RCC 7860 (cell line): ENCODE results near the gene RNF112.
A peak's percentile ranks its signal among the peaks of the same experiment; 100 is the strongest.
"Not testable (repeated sequence)": the region's sequence is repeated elsewhere in the genome, so short reads cannot be mapped to it uniquely, and the experiment has no call there.

Source experiments
- DNase-seq: peaks from one replicate; pipeline ENCODE4 v3.0.0-alpha.2; 2015; ENCODE audit warnings: low spot score
- FAIRE-seq: peaks from 2 replicates; lab custom pipeline; 2012; peaks lifted over from hg19 to GRCh38; lab: Jason Lieb, UNC

Gene RNF112

DNA sequence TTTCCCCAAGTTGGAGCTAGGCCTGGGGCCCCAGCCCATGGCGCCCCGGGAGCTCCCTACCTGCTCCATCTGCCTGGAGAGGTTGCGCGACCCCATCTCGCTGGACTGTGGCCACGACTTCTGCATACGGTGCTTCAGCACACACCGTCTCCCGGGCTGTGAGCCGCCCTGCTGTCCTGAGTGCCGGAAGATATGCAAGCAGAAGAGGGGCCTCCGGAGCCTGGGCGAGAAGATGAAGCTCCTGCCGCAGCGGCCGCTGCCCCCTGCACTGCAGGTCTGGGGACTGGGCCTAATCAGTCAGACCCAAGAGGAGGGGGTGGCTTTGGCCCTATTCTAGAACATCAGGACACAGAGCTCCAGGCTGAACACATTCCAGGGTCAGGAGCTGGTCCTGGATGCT, 1.5 kb downstream of the RNF112 start:
- DNase-seq (no peak), FAIRE-seq (no peak)

DNA sequence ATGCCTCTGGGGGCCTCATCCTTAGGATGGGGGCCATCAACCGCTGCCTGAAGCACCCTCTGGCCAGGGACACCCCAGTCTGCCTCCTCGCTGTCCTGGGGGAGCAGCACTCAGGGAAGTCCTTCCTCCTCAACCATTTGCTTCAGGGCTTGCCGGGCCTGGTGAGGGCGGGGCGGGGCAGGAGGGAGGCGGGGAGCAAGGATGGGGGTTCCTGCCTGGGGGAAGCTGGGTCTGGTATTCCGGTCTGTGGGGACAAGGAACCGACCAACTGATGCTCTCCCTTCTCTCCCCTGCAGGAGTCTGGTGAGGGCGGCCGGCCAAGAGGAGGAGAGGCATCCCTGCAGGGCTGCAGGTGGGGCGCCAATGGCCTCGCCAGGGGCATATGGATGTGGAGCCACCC, 2.0 kb downstream of the RNF112 start:
- FAIRE-seq (no peak), DNase-seq (no peak)

DNA sequence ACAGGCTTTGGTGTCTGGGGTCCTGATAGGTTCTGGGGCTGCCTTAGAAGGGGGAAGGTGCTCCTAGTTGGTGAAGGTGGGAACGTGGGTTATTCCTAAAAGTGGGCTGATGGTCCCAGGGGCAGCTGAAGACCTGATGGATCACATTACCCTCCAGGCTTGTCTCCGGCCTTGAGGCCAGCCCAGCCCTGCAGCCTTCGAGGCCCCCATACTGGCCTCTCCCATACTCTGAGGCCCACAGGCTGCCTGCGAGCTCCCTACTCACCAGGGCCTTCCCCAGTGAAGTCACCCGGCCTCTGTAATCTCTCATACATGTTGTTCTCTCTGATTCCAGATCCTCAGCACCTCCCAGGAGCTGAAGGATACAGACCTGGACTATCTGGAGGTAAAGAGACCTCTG, 2.7 kb downstream of the RNF112 start:
- FAIRE-seq (no peak), DNase-seq (no peak)

DNA sequence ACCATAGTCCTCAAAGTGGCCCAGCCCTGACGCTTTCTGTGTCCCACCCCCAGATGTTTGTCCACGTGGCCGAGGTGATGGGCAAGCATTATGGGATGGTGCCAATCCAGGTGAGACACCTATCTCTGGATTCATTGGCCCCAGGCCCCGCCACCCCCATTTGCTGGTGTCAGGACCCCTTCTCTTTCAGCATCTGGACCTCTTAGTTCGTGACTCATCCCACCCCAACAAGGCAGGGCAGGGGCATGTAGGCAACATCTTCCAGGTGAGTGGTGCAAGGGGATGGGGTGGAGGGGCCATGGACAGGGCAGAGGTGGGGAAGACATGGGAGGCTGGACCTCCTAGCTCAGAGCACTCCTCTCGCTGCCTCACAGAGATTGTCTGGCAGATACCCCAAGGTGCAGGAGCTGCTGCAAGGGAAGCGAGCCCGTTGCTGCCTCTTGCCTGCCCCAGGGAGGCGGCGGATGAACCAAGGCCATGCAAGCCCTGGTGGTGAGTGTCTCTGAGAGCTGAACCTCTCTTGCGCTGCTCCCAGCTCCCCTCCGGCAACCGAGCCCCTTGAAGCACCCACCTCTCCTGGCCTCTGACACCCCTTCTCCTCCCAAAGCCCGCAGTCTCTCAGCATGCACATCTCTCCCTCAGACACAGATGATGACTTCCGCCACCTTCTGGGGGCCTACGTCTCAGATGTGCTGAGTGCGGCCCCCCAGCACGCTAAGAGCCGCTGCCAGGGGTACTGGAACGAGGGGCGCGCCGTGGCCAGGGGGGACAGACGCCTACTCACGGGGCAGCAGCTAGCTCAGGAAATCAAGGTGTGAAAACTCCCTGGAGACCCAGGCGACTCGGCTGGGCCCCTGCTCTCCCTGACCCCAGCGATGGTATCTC, 3.6 kb downstream of the RNF112 start:
- DNase-seq, result no peak
- FAIRE-seq, result no peak

DNA sequence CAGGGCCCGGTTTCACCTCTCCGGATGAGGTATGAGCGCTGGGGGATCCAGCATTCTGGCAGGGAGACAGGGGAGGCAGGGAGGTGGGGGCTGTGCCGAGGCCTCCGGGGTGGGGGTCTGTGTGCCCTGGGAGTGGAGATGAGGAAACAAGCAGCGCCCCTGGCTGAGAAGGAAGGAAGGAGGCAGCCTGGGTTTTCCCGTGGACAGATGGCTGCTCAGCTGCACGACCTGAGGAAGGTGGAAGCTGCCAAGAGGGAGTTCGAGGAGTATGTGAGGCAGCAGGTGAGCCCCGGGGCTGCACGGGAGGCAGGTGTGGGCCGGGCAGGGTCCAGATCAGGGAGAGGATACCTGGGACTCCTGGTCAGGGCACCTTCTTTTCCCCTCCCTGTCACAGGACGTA, 4.3 kb downstream of the RNF112 start:
- DNase-seq (no peak), FAIRE-seq (no peak)

DNA sequence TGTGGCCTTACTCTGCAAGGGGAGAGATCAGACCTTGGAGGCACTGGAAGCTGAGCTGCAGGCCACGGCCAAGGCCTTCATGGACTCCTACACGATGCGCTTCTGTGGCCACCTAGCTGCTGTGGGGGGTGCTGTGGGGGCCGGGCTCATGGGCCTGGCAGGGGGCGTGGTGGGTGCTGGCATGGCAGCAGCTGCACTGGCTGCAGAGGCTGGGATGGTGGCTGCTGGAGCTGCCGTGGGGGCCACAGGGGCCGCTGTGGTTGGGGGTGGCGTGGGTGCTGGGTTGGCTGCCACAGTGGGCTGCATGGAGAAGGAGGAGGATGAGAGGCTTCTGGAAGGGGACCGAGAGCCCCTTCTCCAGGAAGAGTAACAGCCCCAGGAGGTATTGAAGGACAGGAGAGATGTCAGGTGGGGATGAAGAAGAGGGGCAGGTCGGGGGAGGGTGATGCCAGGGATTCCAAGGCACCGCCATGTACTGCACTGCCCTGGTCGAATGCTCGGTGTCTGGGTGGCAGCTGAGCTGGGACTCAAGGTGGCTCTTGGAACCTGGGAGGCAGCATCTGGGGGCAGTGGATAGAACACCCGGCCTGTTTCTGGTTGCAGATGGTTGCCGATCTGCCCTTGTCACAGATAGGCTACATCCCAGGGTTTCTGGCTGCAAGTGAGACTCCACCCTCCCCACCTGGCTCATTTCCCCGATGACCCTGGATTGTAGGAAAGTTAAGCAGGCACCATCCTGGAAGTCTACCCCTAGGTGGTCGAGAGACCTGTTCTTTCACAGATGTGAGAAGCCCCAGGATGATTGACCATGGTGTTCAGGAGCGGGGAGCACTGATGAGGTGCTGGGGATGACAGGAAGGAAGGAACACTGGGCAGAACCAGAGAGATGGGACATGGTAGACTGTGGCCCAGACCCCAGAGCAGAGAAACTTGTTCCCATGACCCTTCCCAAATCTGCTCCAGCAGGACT, 5.1 kb downstream of the RNF112 start:
- FAIRE-seq (no peak), DNase-seq (no peak)

DNA sequence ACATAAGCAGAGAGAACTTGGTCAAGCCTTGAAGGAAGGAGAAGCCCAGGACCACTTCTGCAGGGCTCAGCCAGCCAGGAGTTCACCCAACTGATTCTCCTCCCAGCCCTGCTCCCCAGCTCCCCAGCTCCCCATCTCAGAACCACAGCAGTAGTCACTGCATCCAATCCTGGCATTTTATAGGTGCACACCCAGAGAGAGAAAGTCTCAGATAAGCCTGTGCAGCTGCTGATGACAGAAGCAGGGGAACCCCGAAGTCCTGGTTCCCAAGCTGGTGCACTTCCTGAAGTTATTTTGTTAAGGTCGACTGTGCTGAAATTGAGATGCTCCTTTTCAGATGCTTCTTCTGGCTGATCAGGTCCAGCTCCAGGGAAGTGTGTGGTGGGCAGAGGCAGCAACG, 6.6 kb downstream of the RNF112 start:
- no peak for FAIRE-seq
- DNase-seq, result no peak

DNA sequence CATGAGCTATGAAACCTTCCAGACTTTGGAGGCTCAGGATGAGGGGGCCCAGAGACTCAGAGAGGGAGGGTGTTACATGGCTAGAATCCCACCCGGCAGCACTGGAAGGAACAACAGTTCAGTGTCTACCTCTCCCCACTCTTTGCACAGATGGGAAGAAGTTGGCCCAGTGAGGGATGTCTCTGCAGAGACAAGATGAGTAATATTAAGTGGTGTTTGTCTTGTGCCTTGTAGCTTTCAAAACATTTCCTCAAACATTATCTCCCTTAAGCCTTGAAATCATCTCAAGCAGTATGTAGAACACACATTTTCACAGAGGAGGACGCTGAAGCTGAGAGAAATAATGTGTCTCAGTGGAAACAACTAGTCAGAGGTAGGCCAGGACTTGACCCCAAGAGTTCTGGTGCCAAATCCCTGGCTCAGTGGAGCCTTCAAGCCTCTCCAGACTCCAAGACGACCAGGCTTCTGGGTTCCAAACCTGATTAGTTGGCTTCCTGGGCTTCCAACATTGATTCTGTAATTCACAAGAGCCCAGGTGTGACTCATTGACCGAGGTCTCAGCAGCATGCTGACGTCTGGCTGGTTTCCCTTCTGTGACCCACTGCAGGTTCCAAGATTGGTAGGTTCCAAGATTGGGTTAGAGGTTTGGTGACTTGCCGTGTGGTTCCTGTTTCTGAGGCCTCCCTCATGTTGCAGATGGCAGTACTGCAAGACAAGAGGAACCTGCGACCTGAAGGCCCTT, 7.4 kb downstream of the RNF112 start:
- FAIRE-seq (no peak), DNase-seq (peak; percentile 5)

DNA sequence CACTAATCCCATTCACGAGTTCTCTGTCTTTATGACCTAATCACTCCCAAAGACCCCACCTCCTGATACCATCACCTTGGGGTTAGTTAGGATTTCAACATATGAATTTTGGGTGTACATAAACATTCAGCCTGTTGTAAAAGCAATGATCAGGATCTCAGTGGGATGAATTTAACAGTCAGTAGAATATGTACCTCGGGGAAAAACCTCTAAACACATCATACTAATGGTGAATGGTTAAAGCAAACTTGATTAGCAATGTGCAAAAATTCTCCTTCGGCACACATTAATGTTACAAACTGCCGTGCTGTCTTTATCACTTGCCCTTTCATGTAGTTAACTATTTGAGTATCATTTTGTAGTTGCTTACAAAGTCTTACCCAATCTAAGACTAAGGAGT, 10.2 kb downstream of the RNF112 start:
- DNase-seq (no peak), FAIRE-seq (no peak)

DNA sequence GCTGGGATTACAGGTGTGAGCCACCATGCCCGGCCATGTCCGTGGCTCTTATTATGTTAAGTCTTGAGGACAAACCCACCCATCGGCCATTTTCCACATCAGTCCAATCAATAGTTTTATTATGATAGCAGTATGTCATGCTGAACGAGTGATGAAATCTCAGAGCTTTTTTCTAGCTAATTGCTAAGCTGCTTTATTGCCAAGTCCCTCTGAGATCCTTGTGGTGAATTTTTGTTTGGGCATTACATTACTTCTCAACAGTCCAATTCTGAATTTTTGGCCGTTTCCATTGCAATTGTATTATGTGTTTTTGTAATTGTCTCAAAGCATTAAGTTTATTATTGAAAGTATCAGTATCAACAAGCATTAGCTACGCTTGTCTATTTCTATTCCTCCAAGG, 10.9 kb downstream of the RNF112 start:
- DNase-seq (no peak), FAIRE-seq (no peak)

DNA sequence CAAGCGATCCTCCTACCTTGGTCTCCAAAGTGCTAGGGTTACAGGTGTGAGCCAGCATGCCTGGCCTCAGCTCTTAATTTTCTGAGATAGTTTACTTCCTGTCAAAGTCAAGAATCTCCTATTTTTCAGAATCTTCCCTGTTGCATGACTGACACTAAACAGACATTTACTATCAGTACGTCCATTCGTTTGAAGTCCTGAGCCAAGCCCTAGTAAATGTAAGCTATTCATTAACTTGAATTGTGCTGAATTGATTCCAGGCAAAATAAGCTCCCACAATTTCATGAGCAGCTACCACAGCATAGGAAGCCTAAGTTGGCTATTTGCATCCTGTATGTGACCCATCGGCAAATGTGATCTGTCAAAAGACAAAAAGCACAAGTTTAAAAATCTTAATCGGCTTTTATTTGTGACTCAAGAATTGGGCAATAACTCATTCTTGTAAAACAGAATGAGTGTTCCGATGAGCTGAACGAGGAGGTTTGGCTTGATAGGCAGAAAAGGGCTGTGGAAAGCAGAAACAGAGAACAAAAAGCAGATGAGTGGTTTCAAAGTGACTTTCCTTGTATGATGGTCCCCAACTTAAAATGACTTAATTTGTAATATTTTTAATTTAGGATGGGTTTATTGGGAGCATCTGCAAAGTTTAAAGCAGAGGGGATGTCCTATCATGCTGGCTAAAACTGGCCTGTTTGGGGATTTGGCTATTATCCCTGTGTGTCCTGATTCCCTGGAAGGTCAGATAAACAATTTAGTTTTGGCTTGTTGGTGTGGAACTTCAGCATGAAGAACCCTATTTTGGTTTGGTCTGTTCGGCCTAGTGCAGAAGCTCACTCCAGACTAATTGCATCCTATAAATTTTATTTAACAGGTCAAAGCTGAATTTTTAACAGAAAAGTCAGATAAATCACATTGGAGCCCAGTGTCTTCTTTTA, 14.2 kb downstream of the RNF112 start:
- FAIRE-seq (no peak), DNase-seq (no peak)

DNA sequence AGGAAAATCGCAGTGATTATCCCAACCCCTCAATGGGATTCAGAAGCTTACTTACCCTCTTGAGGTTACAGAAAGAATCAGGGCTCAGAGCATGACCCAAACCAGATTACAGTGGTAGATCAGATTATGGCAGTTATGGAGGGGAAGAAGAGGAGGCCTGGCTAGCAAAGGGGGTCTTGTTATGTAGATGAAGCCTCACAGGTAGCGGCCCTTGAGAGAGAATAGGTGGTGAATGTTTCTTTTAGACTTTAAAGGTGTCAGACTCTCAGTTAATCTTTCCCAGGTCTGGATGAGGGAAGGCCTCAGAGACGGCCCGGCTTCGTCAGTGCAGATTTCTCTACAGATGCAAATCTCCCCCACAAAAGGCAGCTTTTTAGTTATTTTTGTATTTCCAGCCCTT, 15.6 kb downstream of the RNF112 start:
- DNase-seq, result no peak
- FAIRE-seq, result no peak

DNA sequence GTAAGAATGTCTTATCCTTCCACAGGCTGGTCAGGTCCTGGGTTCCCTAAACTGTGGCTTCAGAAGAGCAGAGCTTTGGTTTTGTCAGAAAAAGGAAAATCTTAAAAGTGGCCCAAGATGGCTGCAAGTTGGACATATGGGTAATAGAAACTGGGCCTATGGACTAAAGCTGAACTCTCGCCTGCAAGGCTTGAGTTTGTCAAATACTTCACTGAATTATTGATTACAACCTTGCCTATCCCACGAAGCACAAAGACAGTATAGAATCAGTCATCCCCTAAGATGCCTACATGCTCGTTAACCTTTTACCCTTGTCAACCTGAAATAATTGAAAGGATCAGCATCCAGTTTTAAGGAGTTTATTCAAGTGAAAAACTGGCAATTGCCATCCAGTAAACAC, 20.7 kb downstream of the RNF112 start:
- DNase-seq (no peak), FAIRE-seq (no peak)

DNA sequence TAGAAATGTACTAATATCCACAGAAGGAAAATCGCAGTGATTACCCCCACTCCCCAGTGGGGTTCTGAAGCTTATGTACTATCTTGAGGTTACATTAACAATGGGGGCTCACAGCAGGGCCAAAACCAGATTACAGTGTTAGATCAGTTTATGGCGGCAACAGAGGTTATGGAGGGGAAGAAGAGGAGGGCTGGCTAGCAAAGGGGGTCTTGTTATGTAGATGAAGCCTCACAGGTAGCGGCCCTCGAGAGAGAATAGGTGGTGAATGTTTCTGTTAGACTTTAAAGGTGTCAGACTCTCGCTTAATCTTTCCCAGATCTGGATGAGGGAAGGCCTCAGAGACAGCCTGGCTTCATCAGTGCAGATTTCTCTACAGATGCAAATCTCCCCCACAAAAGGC, 22.2 kb downstream of the RNF112 start:
- FAIRE-seq (no peak), DNase-seq (no peak)

DNA sequence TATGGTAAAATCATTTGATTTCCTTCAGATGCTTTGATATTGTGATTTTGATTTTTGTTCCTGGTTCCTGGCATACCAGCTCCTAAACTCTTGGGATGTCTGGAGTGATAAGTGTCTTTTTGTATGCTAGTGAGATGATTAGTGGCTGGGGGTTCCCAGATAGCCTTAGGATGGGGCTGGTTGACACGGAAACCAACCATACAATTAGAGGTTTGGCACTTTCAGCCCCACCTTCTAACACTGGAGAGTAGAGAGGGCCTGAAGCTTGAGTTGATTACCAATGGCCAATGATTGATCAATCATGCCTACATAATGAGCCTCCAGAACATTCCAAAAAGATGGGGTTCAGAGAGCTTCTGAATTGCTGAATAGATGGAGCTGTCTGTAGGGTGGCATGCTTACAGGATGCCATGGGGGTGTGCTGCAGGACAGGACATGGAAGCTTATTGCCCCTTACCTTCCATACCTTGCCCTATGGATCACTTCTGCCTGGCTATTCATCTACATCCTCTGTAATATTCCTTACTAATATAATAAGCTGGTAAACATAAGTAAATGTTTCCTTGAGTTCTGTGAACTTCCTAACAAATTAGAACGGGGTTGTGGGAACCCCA, 22.8 kb downstream of the RNF112 start:
- no peak for DNase-seq
- no peak for FAIRE-seq

DNA sequence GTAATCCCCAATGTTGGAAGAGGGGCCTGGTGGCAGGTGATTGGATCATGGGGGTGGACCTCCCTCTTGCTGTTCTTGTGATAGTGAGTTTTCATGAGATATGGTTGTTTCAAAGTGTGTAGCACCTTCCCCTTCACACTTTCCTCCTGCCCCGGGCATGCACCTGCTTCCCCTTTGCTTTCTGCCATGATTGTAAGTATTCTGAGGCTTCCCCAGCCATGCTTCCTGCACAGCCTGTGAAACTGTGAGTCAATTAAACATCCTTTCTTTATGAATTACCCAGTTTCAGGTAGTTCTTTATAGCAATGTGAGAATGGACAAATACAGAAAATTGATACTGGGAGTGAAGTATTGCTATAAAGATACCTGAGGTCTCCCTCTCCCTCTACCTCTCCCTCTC, 29.4 kb downstream of the RNF112 start:
- FAIRE-seq (no peak), DNase-seq (no peak)

DNA sequence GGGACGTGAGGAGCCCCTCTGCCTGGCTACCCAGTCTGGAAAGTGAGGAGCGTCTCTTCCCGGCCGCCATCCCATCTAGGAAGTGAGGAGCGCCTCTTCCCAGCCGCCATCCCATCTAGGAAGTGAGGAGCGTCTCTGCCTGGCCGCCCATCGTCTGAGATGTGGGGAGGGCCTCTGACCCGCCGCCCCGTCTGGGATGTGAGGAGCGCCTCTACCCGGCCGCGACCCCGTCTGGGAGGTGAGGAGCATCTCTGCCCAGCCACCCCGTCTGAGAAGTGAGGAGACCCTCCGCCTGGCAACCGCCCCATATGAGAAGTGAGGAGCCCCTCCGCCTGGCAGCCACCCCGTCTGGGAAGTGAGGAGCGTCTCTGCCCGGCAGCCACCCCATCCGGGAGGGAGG, 30.3 kb downstream of the RNF112 start:
- FAIRE-seq, DNase-seq: not testable (repeated sequence)

DNA sequence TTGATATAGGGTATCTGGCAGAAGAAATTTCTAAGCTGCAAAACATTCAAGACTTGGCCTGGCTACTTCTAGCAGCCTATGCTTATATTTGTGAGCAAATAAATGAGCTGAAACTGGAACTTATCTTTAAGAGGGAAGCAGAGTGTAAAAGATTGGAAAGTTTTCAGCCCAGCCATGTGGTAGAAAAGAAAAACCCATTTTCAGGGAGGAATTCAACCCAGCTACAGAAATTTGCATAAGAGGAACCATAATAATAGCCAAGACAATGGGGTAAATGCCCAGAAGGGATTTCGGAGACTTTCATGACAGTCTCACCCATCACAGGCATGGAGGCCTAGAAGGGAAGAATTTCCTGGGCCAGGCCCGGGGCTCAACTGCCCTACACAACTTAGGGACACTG, 31.7 kb downstream of the RNF112 start:
- FAIRE-seq (no peak), DNase-seq (no peak)

DNA sequence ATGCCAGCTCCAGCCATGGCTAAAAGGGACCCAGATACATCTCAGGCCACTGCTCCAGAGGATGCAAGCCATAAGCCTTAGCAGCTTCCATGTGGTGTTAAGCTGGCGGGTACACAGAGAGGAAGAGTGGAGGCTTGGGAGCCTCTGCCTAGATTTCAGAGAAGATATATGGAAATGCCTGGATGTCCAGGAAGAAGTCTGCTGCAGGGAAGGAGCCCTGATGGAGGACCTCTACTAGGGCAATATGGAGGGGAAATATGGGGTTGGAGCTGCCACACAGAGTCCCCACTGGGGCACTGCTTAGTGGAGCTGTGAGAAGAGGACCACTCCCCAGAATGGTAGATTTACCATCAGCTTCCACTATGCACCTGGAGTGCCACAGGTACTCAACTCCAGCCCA, 32.1 kb downstream of the RNF112 start:
- FAIRE-seq (no peak), DNase-seq (no peak)

DNA sequence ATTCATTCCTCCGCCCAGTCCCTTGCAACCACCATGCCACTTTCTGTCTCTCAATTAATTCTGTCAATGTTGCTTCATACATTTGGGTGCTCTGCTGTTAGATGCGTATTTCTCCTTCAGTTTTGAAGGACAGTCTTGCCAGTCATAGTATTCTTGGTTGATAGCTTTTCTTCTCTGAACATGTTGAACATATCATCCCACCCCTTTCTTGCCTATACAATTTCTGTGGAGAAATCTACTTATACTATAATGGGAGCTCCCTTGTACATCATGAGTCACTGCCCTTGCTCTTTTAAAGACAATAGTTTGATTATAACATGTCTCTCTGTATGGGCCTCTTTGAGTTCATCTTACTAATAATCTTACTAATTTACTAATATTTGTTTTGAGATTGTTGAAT, 34.1 kb downstream of the RNF112 start:
- DNase-seq, result no peak
- FAIRE-seq, result no peak
